ENCODE data around the gene ASB2. TPM values are rescaled to one million over a fixed set of nuclear protein-coding genes. Genes with fewer than 3 reads are reported as not detected.

The ASB2 gene
- total and polyA plus RNA-seq, 2 of the 13 experiments (the other 11 are each of a cell fraction or from before 2014, with no cell fraction given), result 0.82 to 4.1 TPM

- intact Hi-C loops (cut with micrococcal nuclease; ENCODE audit: unreplicated experiment), result no loop called here
- Histone ChIP-seq H3K36me3 (replicated peaks in 1 of 2; ENCODE audit: control insufficient read depth in 1 of 2, insufficient read depth in 2 of 2, low read length in 2 of 2) (no peaks in the 10 kb centered on the region), H3K79me2 (ENCODE audit: insufficient read depth, low read length) (no peaks in the 10 kb centered on the region), H3K9ac (ENCODE audit: insufficient read depth, low read depth, low read length) (no peak overlapping the region), H3K9me3 (ENCODE audit: low read length) (no peaks in the 10 kb centered on the region), H3K4me3 (replicated peaks in 1 of 3; ENCODE audit: insufficient read depth in 1 of 3, low read depth in 2 of 3, low read length in 3 of 3) (no peak overlapping the region), H3K27ac (ENCODE audit: extremely low read length, insufficient read depth, low read length) (no peak overlapping the region), H2AFZ (ENCODE audit: low read length) (no peak overlapping the region), H3K27me3 (ENCODE audit: control insufficient read depth in 1 of 2, insufficient read depth in 2 of 2, low read length in 2 of 2) (0 out of 5 replicates have a peak, but pooled peaks cover 1 to 6% of the 10 kb centered on the region in 2 experiments), H4K20me1 (ENCODE audit: insufficient read depth, low read length) (no peaks in the 10 kb centered on the region), H3K4me2 (ENCODE audit: low read depth, low read length) (no peak overlapping the region), H3K4me1 (ENCODE audit: insufficient read depth, low read length) (peaks cover 49% of the 10 kb centered on the region)
- no TSS peak for BruUV-seq (replicated peaks)
- FAIRE-seq (no peak), ATAC-seq (no peak; the same call in 2 of the 3 replicates), DNase-seq (ENCODE audit: low spot score) (peak; percentile 38)
- WGBS (ENCODE audit: low lambda C conversion rate), result 15% methylated on average over 3 of the region's 3 CpGs
- ChIA-PET CTCF (ENCODE audit: low intra/inter-chr PET ratio, low total read pairs) (no interaction called here), POLR2A (interaction anchor here (1.0 to 1.6 kb wide), 5 partner anchors 8 to 423 kb away, joined by 3 to 5 read pairs (median 3); partner anchors contain the start of gene SERPINA1)
- in situ Hi-C loops (cut with HindIII; ENCODE audit: extremely low pct_ligation_motif_present, low pct_unique_long_range_greater_than_20kb), result no loop called here
- TF ChIP-seq LBX2 (CRISPR knock-in tag; IDR thresholded peaks at IDR 0.05; ENCODE audit: borderline replicate concordance) (no peak), ZNF510 (CRISPR knock-in tag; IDR thresholded peaks at IDR 0.05; ENCODE audit: low read depth) (no peak), NFYB (CRISPR knock-in tag; IDR thresholded peaks at IDR 0.05) (no peak), GABPB1 (CRISPR knock-in tag; IDR thresholded peaks at IDR 0.05) (no peak), HNF4G (IDR thresholded peaks at IDR 0.05; ENCODE audit: borderline replicate concordance, low read depth, low read length) (no peak), HNF4G (CRISPR knock-in tag; IDR thresholded peaks at IDR 0.05; ENCODE audit: borderline replicate concordance, low read depth) (no peak), CCDC6 (CRISPR knock-in tag; IDR thresholded peaks at IDR 0.05) (no peak), IKZF1 (IDR thresholded peaks at IDR 0.05) (no peak), FIP1L1 (IDR thresholded peaks at IDR 0.05; ENCODE audit: borderline replicate concordance, insufficient read depth, low read depth, low read length) (no peak), ZNF652 (CRISPR knock-in tag; IDR thresholded peaks at IDR 0.05; ENCODE audit: borderline replicate concordance, low read depth) (no peak), ZNF367 (CRISPR knock-in tag; IDR thresholded peaks at IDR 0.05; ENCODE audit: borderline replicate concordance) (no peak), XBP1 (CRISPR knock-in tag; IDR thresholded peaks at IDR 0.05) (no peak), ZBTB44 (CRISPR knock-in tag; IDR thresholded peaks at IDR 0.05) (no peak)
Measured at GRCh38 chr14:93965287-93965821, 11.0 kb downstream of the ASB2 start.
